Thoracic aorta (tissue), 2 donors: ENCODE data around the gene PPP1R7. TPM values are rescaled to one million over a fixed set of nuclear protein-coding genes. Genes with fewer than 3 reads are reported as not detected.

Source experiments
- ATAC-seq: fragments of 150-250 bp; one replicate; pipeline ENCODE4 v1.8.0; 2017; ENCODE audit warnings: low read depth; ENCODE audit not compliant: insufficient number of reproducible peaks, low FRiP score
- DNase-seq: peaks from one replicate; pipeline ENCODE4 v3.0.0-alpha.2; 2020; ENCODE audit warnings: low spot score
- H3K27ac ChIP-seq, 2 donors: fragments of 200-600 bp; sonication (generic); 1 replicate in 1 of 2; 2 replicates in 1 of 2; pipeline ENCODE4 v1.5.1; 2016; ENCODE audit warnings: mild to moderate bottlenecking in 2 of 2, moderate library complexity in 2 of 2
- H3K27me3 ChIP-seq: fragments of 200-600 bp; sonication (generic); replicated peaks from 2 replicates; pipeline ENCODE4 v1.6.0; 2016; ENCODE audit warnings: mild to moderate bottlenecking; ENCODE audit not compliant: insufficient read depth
- H3K36me3 ChIP-seq: fragments of 200-600 bp; sonication (generic); one replicate; pipeline ENCODE4 v1.5.1; 2016
- H3K4me1 ChIP-seq, 2 donors: fragments of 200-600 bp; sonication (generic); 1 replicate in 1 of 2; 2 replicates in 1 of 2; pipeline versions ENCODE4 v1.5.1 to v1.6.0; 2016; ENCODE audit warnings: low read depth in 2 of 2, mild to moderate bottlenecking in 1 of 2; ENCODE audit not compliant: control insufficient read depth in 1 of 2
- H3K4me3 ChIP-seq: fragments of 200-600 bp; sonication (generic); 2 replicates; pipeline ENCODE4 v1.5.1; 2016; ENCODE audit warnings: mild to moderate bottlenecking
- H3K9me3 ChIP-seq: fragments of 200-600 bp; sonication (generic); 2 replicates; pipeline ENCODE4 v1.5.1; 2016
- CTCF ChIP-seq: fragments of 200-600 bp; sonication (generic); IDR thresholded peaks from one replicate; pipeline ENCODE4 v1.5.1; 2019; ENCODE audit warnings: antibody characterized with exemption
- total RNA-seq, 2 donors: library from RNA; depleted of rRNA; stranded (reverse); fragments of >200 nt; gene quantifications; one replicate each; pipeline versions ENCODE4 v1.1.0 to v1.2.3, GENCODE V29; 2016

PPP1R7 gene
- total RNA-seq, 2 donors from 2014 or later, result 28.9 to 40.3 TPM

GRCh38 chr2:241189856-241190201 is 39.6 kb downstream of the PPP1R7 start:
- TF ChIP-seq CTCF, result no peak
- Histone ChIP-seq H3K9me3 (no peaks in the 10 kb centered on the region), H3K27ac (no peak overlapping the region), H3K36me3 (no peaks in the 10 kb centered on the region), H3K27me3 (no peaks in the 10 kb centered on the region), H3K4me3 (no peak overlapping the region), H3K4me1 (no peaks in the 10 kb centered on the region)
- DNase-seq (no peak), ATAC-seq (no peak)

GRCh38 chr2:241190291-241190981 is 40.2 kb downstream of the PPP1R7 start:
- no peak for DNase-seq
- no peak for ATAC-seq

GRCh38 chr2:241191081-241191480 is 40.8 kb downstream of the PPP1R7 start:
- no peak overlapping the region for H3K27ac ChIP-seq
- H3K4me3 ChIP-seq, result no peak overlapping the region
- H3K9me3 ChIP-seq, result no peaks in the 10 kb centered on the region
- ATAC-seq (no peak), DNase-seq (no peak)
- H3K4me1 ChIP-seq, result no peaks in the 10 kb centered on the region
- no peaks in the 10 kb centered on the region for H3K27me3 ChIP-seq
- H3K36me3 ChIP-seq, result no peaks in the 10 kb centered on the region
- TF ChIP-seq CTCF, result no peak

More at GRCh38 chr2:241190291-241190981, 40.2 kb downstream of the PPP1R7 start:
- no peaks in the 10 kb centered on the region for H3K36me3 ChIP-seq
- no peaks in the 10 kb centered on the region for H3K4me1 ChIP-seq
- H3K27ac ChIP-seq, result no peak overlapping the region
- no peaks in the 10 kb centered on the region for H3K27me3 ChIP-seq
- H3K4me3 ChIP-seq, result no peak overlapping the region
- no peak for TF ChIP-seq CTCF
- no peaks in the 10 kb centered on the region for H3K9me3 ChIP-seq

GRCh38 chr2:241193271-241193670 is 43.0 kb downstream of the PPP1R7 start:
- Histone ChIP-seq H3K27ac (no peak overlapping the region), H3K27me3 (no peaks in the 10 kb centered on the region), H3K36me3 (no peaks in the 10 kb centered on the region), H3K4me1 (no peaks in the 10 kb centered on the region), H3K9me3 (no peaks in the 10 kb centered on the region), H3K4me3 (no peak overlapping the region)
- DNase-seq, result no peak
- TF ChIP-seq CTCF, result no peak
- no peak for ATAC-seq

- H3K27me3 ChIP-seq, result no peaks in the 10 kb centered on the region
- no peak for TF ChIP-seq CTCF
- H3K27ac ChIP-seq, result no peak overlapping the region
- no peak overlapping the region for H3K4me3 ChIP-seq
- ATAC-seq (no peak), DNase-seq (no peak)
- no peaks in the 10 kb centered on the region for H3K4me1 ChIP-seq
- H3K9me3 ChIP-seq, result no peaks in the 10 kb centered on the region
- no peaks in the 10 kb centered on the region for H3K36me3 ChIP-seq
Observed at GRCh38 chr2:241194811-241195210, 44.5 kb downstream of the PPP1R7 start.
